Fibroblast of peridontal ligament (primary cell): ENCODE data around the gene TYRO3.
A peak's percentile ranks its signal among the peaks of the same experiment; 100 is the strongest.
"Not testable (repeated sequence)": the region's sequence is repeated elsewhere in the genome, so short reads cannot be mapped to it uniquely, and the experiment has no call there.

Experiments
- DNase-seq: peaks from one replicate; pipeline ENCODE4 v3.0.0-alpha.2; 2010; ENCODE audit errors: extremely low read depth

The TYRO3 gene

GRCh38 chr15:41573396-41573795 is 14.4 kb downstream of the TYRO3 start:
- no peak for DNase-seq

- DNase-seq = no peak
Observed at GRCh38 chr15:41574158-41574557, 15.1 kb downstream of the TYRO3 start.

GRCh38 chr15:41575282-41575681 is 16.3 kb downstream of the TYRO3 start:
- no peak for DNase-seq

GRCh38 chr15:41577863-41578735 is 19.1 kb downstream of the TYRO3 start:
- DNase-seq = no peak

- DNase-seq = no peak
Observed at GRCh38 chr15:41578736-41579383, 19.8 kb downstream of the TYRO3 start.

GRCh38 chr15:41581110-41581509 is 22.1 kb downstream of the TYRO3 start:
- DNase-seq = no peak

GRCh38 chr15:41583795-41584194 is 24.8 kb downstream of the TYRO3 start:
- no peak for DNase-seq

- peak; percentile 19 for DNase-seq
Observed at GRCh38 chr15:41584636-41585126, 25.7 kb downstream of the TYRO3 start.

- peak; percentile 62 for DNase-seq
Observed at GRCh38 chr15:41585127-41586047, 26.4 kb downstream of the TYRO3 start.

- DNase-seq = not testable (repeated sequence)
Observed at GRCh38 chr15:41586531-41587282, 27.7 kb downstream of the TYRO3 start.

- not testable (repeated sequence) for DNase-seq
Observed at GRCh38 chr15:41589018-41589417, 30.0 kb downstream of the TYRO3 start.

- not testable (repeated sequence) for DNase-seq
Observed at GRCh38 chr15:41589571-41589970, 30.6 kb downstream of the TYRO3 start.

GRCh38 chr15:41591217-41591616 is 32.2 kb downstream of the TYRO3 start:
- DNase-seq = not testable (repeated sequence)

GRCh38 chr15:41592718-41593117 is 33.7 kb downstream of the TYRO3 start:
- not testable (repeated sequence) for DNase-seq

GRCh38 chr15:41594801-41595746 is 36.1 kb downstream of the TYRO3 start:
- no peak for DNase-seq

- no peak for DNase-seq
Observed at GRCh38 chr15:41596972-41597371, 38.0 kb downstream of the TYRO3 start.

- no peak for DNase-seq
Observed at GRCh38 chr15:41597787-41598186, 38.8 kb downstream of the TYRO3 start.

- no peak for DNase-seq
Observed at GRCh38 chr15:41599061-41599460, 40.0 kb downstream of the TYRO3 start.

GRCh38 chr15:41603411-41603935 is 44.5 kb downstream of the TYRO3 start:
- DNase-seq = no peak
